Mesothelial cell of epicardium (in vitro differentiated cells): Measurements from ENCODE around the gene NFATC2. TPM values are rescaled to one million over a fixed set of nuclear protein-coding genes. Genes with fewer than 3 reads are reported as not detected.

Experiments used
- DNase-seq, 2 experiments: peaks; one replicate each; pipeline ENCODE4 v3.0.0; 2021; ENCODE audit warnings: low spot score in 2 of 2; ENCODE audit not compliant: unreplicated experiment in 2 of 2
- H3K27ac Mint-ChIP-seq: 2 replicates; pipeline ENCODE4 v1.8.0; 2021; ENCODE audit warnings: mixed read lengths
- H3K27me3 Mint-ChIP-seq: 2 replicates; pipeline ENCODE4 v1.8.0; 2021; ENCODE audit warnings: low read depth, mixed read lengths
- H3K36me3 Mint-ChIP-seq: 2 replicates; pipeline ENCODE4 v1.8.0; 2021; ENCODE audit warnings: mixed read lengths
- H3K4me1 Mint-ChIP-seq: 2 replicates; pipeline ENCODE4 v1.8.0; 2021; ENCODE audit warnings: mixed read lengths
- H3K4me3 Mint-ChIP-seq: 2 replicates; pipeline ENCODE4 v1.8.0; 2021; ENCODE audit warnings: mild to moderate bottlenecking, moderate library complexity, mixed read lengths
- H3K9me3 Mint-ChIP-seq: 2 replicates; pipeline ENCODE4 v1.8.0; 2021; ENCODE audit warnings: mixed read lengths
- CTCF ChIP-seq: fragments of 200-600 bp; sonication (generic); IDR thresholded peaks from one replicate; pipeline ENCODE4 v1.5.0; 2021; ENCODE audit warnings: antibody characterized with exemption; ENCODE audit not compliant: unreplicated experiment
- total RNA-seq: library from RNA; stranded (reverse); gene quantifications from 3 replicates; pipeline ENCODE4 v1.2.1, GENCODE V29; 2021

The NFATC2 gene
- total RNA-seq, 1 donor from 2014 or later: 14.0 TPM

- TF ChIP-seq CTCF: no peak
- no peaks in the 10 kb centered on the region for H3K27me3 Mint-ChIP-seq
Observed at GRCh38 chr20:51356871-51357270, 185.6 kb downstream of the NFATC2 start.

DNA sequence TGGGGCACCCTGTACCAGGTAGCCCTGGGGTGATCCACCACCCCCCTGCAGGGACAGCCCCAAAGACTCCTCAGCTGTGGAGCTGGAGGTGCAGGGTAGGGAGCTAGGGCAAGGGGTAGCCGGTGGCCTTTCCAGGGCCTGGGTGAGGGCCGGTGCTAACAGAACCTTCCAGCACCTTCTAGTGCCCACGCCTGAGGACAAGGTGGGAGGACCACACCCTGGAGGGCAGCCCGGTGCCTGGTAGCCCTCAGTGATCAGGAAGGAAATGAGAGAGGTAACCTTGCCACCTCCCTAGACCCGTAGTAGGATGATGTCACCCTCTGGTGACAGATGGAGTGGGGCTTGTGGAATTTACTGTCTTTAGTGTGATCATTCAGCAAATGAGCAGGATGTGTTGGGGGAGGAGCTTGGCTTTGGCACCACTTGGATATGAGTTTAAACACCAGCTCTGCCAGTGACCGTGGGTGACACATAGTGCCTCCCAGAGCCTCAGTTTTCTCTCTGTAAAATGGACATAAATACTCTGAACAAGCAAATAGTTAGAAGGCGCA lies 187.7 kb downstream of the NFATC2 start:
- Mint-ChIP-seq H3K27me3 (no peaks in the 10 kb centered on the region), H3K4me1 (no peaks in the 10 kb centered on the region), H3K9me3 (no peaks in the 10 kb centered on the region), H3K27ac (no peak overlapping the region), H3K4me3 (no peak overlapping the region), H3K36me3 (no peaks in the 10 kb centered on the region)
- no peak for TF ChIP-seq CTCF
- no peak for DNase-seq

More at GRCh38 chr20:51356871-51357270, 185.6 kb downstream of the NFATC2 start:
- H3K4me1 Mint-ChIP-seq: no peaks in the 10 kb centered on the region
- no peak overlapping the region for H3K4me3 Mint-ChIP-seq
- H3K36me3 Mint-ChIP-seq: no peaks in the 10 kb centered on the region
- H3K27ac Mint-ChIP-seq: no peak overlapping the region
- DNase-seq: no peak
- no peaks in the 10 kb centered on the region for H3K9me3 Mint-ChIP-seq

GRCh38 chr20:51354191-51354768 lies 188.2 kb downstream of the NFATC2 start:
- no peak overlapping the region for H3K27ac Mint-ChIP-seq
- DNase-seq: no peak
- no peaks in the 10 kb centered on the region for H3K36me3 Mint-ChIP-seq
- no peaks in the 10 kb centered on the region for H3K4me1 Mint-ChIP-seq
- no peak for TF ChIP-seq CTCF
- no peaks in the 10 kb centered on the region for H3K9me3 Mint-ChIP-seq
- H3K4me3 Mint-ChIP-seq: no peak overlapping the region
- no peaks in the 10 kb centered on the region for H3K27me3 Mint-ChIP-seq

- Mint-ChIP-seq H3K4me1 (no peaks in the 10 kb centered on the region), H3K27ac (no peak overlapping the region)
- TF ChIP-seq CTCF: no peak
Observed at GRCh38 chr20:51353491-51353890, 189.0 kb downstream of the NFATC2 start.

GRCh38 chr20:51352791-51353190 lies 189.7 kb downstream of the NFATC2 start:
- H3K27ac Mint-ChIP-seq: no peak overlapping the region
- no peak for TF ChIP-seq CTCF
- no peak for DNase-seq
- H3K4me1 Mint-ChIP-seq: no peaks in the 10 kb centered on the region
- no peaks in the 10 kb centered on the region for H3K36me3 Mint-ChIP-seq
- H3K27me3 Mint-ChIP-seq: no peaks in the 10 kb centered on the region
- H3K9me3 Mint-ChIP-seq: no peaks in the 10 kb centered on the region
- no peak overlapping the region for H3K4me3 Mint-ChIP-seq

More at GRCh38 chr20:51353491-51353890, 189.0 kb downstream of the NFATC2 start:
- no peaks in the 10 kb centered on the region for H3K9me3 Mint-ChIP-seq
- H3K27me3 Mint-ChIP-seq: no peaks in the 10 kb centered on the region
- no peak overlapping the region for H3K4me3 Mint-ChIP-seq
- no peak for DNase-seq
- H3K36me3 Mint-ChIP-seq: no peaks in the 10 kb centered on the region
